ENCODE results near the gene KIAA1217. TPM values are rescaled to one million over a fixed set of nuclear protein-coding genes. Genes with fewer than 3 reads are reported as not detected.

Gene KIAA1217
- polyA plus RNA-seq, 1 donor from 2014 or later: 0.22 TPM

DNA sequence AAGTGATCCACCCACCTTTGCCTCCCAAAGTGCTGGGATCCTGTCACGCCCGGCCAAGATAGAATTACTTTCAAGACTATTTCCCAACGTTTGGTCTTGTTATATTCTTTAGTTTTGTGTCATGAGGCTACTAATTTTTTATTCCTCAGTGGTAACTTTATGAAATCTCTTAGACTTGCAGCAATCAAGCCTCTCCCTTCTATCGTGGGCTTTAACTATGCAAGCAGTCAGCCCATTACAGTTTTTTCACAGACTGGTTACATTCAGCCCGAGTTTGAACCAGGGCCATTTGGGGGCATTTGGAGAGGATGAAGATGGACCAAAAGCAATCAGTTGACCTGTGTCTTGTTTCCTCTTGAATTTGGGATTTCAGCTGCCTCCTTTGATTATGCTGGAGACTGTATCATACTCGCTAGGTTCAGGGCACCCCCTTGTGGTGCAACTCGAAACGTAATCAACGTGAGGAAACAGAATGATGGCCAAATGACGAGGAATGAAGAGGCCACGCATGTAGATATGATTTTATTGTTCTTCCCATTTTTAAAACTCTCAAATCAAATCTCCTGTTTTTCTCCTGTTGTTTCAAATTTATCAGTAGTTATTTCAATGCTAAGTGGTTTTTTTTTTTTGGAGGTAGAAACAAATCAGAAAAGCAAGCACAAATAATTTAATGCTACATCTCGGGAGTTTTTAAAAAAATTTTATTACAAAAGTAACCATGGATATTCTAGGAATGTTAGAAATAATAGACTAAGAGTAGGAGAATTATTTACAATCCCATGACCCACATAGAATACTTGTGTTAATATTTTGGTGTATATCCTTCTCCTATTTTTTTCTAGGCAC, 151.6 kb downstream of the KIAA1217 start:
- no peaks in the 10 kb centered on the region for H3K36me3 ChIP-seq (ENCODE audit: insufficient read depth, low read length)
- no peak overlapping the region for H3K9ac ChIP-seq (ENCODE audit: low read length)
- H3K79me2 ChIP-seq (replicated peaks; ENCODE audit: insufficient read depth, low read length): no peaks in the 10 kb centered on the region
- H2AFZ ChIP-seq (ENCODE audit: low read depth, low read length): no peak overlapping the region
- H4K20me1 ChIP-seq (ENCODE audit: insufficient read depth): no peaks in the 10 kb centered on the region
- no peak overlapping the region for H3K27ac ChIP-seq (ENCODE audit: low read length)
- H3K9me2 ChIP-seq (ENCODE audit: insufficient read depth, low read length): no peaks in the 10 kb centered on the region
- no peak overlapping the region for H3K4me3 ChIP-seq (ENCODE audit: low read length)
- TF ChIP-seq TAF1 (IDR thresholded peaks at IDR 0.05; ENCODE audit: low read depth): no peak
- TF ChIP-seq POLR2AphosphoS5 (IDR thresholded peaks at IDR 0.05): no peak
- TF ChIP-seq SMC3 (conservative IDR thresholded peaks at IDR 0.05; ENCODE audit: poor library complexity): peak; percentile 86
- no peak for TF ChIP-seq EZH2 (IDR thresholded peaks at IDR 0.05; ENCODE audit: borderline replicate concordance, insufficient read depth, low read length, poor library complexity, severe bottlenecking)
- TF ChIP-seq EP300 (conservative IDR thresholded peaks at IDR 0.05; ENCODE audit: poor library complexity, severe bottlenecking): no peak
- peak; percentile 79 for TF ChIP-seq RAD21 (conservative IDR thresholded peaks at IDR 0.05)
- TF ChIP-seq MXI1 (conservative IDR thresholded peaks at IDR 0.05; ENCODE audit: poor library complexity, severe bottlenecking): no peak
- TF ChIP-seq, protein P1, sequence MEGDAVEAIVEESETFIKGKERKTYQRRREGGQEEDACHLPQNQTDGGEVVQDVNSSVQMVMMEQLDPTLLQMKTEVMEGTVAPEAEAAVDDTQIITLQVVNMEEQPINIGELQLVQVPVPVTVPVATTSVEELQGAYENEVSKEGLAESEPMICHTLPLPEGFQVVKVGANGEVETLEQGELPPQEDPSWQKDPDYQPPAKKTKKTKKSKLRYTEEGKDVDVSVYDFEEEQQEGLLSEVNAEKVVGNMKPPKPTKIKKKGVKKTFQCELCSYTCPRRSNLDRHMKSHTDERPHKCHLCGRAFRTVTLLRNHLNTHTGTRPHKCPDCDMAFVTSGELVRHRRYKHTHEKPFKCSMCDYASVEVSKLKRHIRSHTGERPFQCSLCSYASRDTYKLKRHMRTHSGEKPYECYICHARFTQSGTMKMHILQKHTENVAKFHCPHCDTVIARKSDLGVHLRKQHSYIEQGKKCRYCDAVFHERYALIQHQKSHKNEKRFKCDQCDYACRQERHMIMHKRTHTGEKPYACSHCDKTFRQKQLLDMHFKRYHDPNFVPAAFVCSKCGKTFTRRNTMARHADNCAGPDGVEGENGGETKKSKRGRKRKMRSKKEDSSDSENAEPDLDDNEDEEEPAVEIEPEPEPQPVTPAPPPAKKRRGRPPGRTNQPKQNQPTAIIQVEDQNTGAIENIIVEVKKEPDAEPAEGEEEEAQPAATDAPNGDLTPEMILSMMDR (IDR thresholded peaks at IDR 0.05; ENCODE audit: poor library complexity, severe bottlenecking): peak; percentile 81
- TF ChIP-seq, protein P2, sequence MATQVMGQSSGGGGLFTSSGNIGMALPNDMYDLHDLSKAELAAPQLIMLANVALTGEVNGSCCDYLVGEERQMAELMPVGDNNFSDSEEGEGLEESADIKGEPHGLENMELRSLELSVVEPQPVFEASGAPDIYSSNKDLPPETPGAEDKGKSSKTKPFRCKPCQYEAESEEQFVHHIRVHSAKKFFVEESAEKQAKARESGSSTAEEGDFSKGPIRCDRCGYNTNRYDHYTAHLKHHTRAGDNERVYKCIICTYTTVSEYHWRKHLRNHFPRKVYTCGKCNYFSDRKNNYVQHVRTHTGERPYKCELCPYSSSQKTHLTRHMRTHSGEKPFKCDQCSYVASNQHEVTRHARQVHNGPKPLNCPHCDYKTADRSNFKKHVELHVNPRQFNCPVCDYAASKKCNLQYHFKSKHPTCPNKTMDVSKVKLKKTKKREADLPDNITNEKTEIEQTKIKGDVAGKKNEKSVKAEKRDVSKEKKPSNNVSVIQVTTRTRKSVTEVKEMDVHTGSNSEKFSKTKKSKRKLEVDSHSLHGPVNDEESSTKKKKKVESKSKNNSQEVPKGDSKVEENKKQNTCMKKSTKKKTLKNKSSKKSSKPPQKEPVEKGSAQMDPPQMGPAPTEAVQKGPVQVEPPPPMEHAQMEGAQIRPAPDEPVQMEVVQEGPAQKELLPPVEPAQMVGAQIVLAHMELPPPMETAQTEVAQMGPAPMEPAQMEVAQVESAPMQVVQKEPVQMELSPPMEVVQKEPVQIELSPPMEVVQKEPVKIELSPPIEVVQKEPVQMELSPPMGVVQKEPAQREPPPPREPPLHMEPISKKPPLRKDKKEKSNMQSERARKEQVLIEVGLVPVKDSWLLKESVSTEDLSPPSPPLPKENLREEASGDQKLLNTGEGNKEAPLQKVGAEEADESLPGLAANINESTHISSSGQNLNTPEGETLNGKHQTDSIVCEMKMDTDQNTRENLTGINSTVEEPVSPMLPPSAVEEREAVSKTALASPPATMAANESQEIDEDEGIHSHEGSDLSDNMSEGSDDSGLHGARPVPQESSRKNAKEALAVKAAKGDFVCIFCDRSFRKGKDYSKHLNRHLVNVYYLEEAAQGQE (IDR thresholded peaks at IDR 0.05; ENCODE audit: borderline replicate concordance): no peak
- H3K4me2 ChIP-seq (ENCODE audit: low read length): no peak overlapping the region
- no peaks in the 10 kb centered on the region for H3K9me3 ChIP-seq (ENCODE audit: low read length)
- no peaks in the 10 kb centered on the region for H3K27me3 ChIP-seq (ENCODE audit: insufficient read depth, low read depth, low read length)
- H3F3A ChIP-seq (ENCODE audit: insufficient read depth, low read length, poor library complexity, severe bottlenecking): no peaks in the 10 kb centered on the region

DNA sequence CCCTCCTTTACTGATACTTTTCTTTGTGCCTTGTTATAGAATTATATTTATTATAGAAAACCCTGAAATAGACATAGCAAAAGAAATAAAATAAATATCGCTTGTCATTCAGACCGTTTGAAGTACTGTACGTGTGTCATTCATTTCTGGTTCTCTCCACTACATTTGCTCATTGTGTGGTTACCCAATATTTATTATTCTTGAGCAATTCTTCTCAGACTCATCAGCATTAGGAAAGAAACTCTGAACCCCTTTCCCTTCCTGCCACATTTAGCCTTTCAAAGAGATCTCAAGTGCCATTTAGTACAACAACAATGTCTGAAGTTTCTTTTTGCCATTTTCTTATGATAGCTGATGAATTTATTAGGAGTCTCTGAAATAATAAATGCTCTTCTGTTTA, 154.1 kb downstream of the KIAA1217 start:
- no peak overlapping the region for H3K27ac ChIP-seq (ENCODE audit: low read length)
- no peak overlapping the region for H3K9ac ChIP-seq (ENCODE audit: low read length)
- H2AFZ ChIP-seq (ENCODE audit: low read depth, low read length): no peak overlapping the region
- TF ChIP-seq, protein P2 (IDR thresholded peaks at IDR 0.05; ENCODE audit: borderline replicate concordance): no peak
- TF ChIP-seq, protein P1 (IDR thresholded peaks at IDR 0.05; ENCODE audit: poor library complexity, severe bottlenecking): no peak
- no peak for TF ChIP-seq TAF1 (IDR thresholded peaks at IDR 0.05; ENCODE audit: low read depth)
- TF ChIP-seq SMC3 (conservative IDR thresholded peaks at IDR 0.05; ENCODE audit: poor library complexity): no peak
- TF ChIP-seq RAD21 (conservative IDR thresholded peaks at IDR 0.05): no peak
- no peak for TF ChIP-seq POLR2AphosphoS5 (IDR thresholded peaks at IDR 0.05)
- no peak for TF ChIP-seq EP300 (conservative IDR thresholded peaks at IDR 0.05; ENCODE audit: poor library complexity, severe bottlenecking)
- no peak for TF ChIP-seq EZH2 (IDR thresholded peaks at IDR 0.05; ENCODE audit: borderline replicate concordance, insufficient read depth, low read length, poor library complexity, severe bottlenecking)
- no peak for TF ChIP-seq MXI1 (conservative IDR thresholded peaks at IDR 0.05; ENCODE audit: poor library complexity, severe bottlenecking)
- no peaks in the 10 kb centered on the region for H3F3A ChIP-seq (ENCODE audit: insufficient read depth, low read length, poor library complexity, severe bottlenecking)
- no peaks in the 10 kb centered on the region for H3K27me3 ChIP-seq (ENCODE audit: insufficient read depth, low read depth, low read length)
- H4K20me1 ChIP-seq (ENCODE audit: insufficient read depth): no peaks in the 10 kb centered on the region
- no peak overlapping the region for H3K4me2 ChIP-seq (ENCODE audit: low read length)
- no peak overlapping the region for H3K4me3 ChIP-seq (ENCODE audit: low read length)
- no peaks in the 10 kb centered on the region for H3K79me2 ChIP-seq (replicated peaks; ENCODE audit: insufficient read depth, low read length)
- H3K36me3 ChIP-seq (ENCODE audit: insufficient read depth, low read length): no peaks in the 10 kb centered on the region
- no peaks in the 10 kb centered on the region for H3K9me2 ChIP-seq (ENCODE audit: insufficient read depth, low read length)
- H3K9me3 ChIP-seq (ENCODE audit: low read length): no peaks in the 10 kb centered on the region
